Measurements from ENCODE around the gene TRUB2.
A peak's percentile ranks its signal among the peaks of the same experiment; 100 is the strongest.
"Not testable (repeated sequence)": the region's sequence is repeated elsewhere in the genome, so short reads cannot be mapped to it uniquely, and the experiment has no call there.

The TRUB2 gene

DNA sequence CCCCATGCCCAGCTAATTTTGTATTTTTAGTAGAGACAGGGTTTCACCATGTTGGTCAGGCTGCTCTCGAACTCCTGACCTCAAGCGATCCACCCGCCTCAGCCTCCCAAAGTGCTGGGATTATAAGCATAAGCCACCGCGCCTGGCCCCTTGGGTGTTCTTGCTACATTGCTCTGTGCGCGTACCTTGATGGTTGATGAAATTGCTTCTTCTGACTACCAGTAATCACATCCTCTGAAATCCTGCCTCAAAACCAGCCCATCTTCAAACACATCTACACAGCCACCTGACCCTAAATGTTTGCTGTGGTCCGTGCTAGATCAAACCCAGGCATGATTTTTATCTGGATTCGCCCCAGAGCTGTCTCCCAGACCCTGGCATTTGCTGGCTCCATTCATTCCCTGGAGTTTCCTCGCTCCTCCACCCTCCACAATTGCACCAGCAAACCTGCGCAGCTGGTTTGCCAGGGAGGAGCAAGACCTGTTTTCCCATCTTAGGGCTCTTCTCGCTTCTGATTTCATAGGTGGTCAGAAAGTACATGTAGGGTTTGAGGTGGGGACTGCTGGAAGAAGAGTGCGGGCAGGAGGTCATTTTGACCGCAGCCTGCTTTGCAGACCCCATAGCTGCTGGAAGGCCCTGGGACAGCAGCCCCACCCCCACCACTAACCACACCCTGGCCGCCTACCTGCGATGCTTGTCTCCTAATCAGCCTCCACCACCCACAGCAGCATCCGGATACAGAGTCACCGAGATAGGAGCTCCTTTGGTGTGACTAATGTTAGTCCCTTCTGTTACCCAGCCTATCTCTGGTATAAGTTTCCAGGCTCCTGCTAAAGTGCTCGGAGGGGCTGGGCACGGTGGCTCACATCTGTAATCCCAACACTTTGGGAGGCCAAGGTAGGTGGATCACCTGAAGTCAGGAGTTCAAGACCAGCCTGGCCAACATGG lies 23.4 kb downstream of the TRUB2 start:
- no peak overlapping the region for H3K4me3 Mint-ChIP-seq
- no peak for DNase-seq (ENCODE audit: low spot score)
- peaks cover 3% of the 10 kb centered on the region for H3K4me1 Mint-ChIP-seq (ENCODE audit: low read depth)
- no peaks in the 10 kb centered on the region for H3K36me3 Mint-ChIP-seq (ENCODE audit: low read depth)
- H3K27me3 Mint-ChIP-seq (ENCODE audit: low read depth) = no peaks in the 10 kb centered on the region
- no peak overlapping the region for H3K27ac Mint-ChIP-seq
- no peaks in the 10 kb centered on the region for H3K9me3 Mint-ChIP-seq

DNA sequence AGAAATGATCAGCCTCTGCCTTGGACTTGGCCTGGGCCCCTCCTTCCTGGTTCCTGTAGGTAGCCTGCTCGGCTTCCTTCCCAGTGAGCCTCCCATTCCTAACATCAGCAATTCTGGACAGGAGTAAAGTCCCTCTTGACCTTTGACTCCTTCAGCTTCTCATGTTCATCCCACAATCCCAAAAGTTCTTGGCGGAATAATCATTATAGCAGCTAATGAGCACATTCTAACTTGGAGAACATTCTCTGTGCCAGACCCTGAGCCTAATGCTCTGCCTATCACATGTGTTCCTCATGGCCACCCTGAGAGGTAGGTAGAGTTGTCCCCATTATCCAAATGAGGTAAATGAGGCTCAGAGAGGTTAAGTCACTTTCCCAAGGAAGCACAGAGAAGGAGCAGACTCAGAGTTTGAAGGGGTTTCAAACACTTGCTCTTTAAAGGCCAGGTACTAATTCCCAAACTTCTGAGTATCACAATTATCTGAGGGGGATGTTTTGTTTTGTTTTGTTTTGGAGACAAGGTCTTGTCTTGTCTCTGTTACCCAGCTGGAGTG lies 24.9 kb downstream of the TRUB2 start:
- Mint-ChIP-seq H3K27me3 (ENCODE audit: low read depth) (no peaks in the 10 kb centered on the region), H3K4me1 (ENCODE audit: low read depth) (peaks cover 3% of the 10 kb centered on the region), H3K9me3 (no peaks in the 10 kb centered on the region), H3K4me3 (no peak overlapping the region), H3K36me3 (ENCODE audit: low read depth) (no peaks in the 10 kb centered on the region), H3K27ac (peak overlapping the region; percentile 31)
- no peak for DNase-seq (ENCODE audit: low spot score)

DNA sequence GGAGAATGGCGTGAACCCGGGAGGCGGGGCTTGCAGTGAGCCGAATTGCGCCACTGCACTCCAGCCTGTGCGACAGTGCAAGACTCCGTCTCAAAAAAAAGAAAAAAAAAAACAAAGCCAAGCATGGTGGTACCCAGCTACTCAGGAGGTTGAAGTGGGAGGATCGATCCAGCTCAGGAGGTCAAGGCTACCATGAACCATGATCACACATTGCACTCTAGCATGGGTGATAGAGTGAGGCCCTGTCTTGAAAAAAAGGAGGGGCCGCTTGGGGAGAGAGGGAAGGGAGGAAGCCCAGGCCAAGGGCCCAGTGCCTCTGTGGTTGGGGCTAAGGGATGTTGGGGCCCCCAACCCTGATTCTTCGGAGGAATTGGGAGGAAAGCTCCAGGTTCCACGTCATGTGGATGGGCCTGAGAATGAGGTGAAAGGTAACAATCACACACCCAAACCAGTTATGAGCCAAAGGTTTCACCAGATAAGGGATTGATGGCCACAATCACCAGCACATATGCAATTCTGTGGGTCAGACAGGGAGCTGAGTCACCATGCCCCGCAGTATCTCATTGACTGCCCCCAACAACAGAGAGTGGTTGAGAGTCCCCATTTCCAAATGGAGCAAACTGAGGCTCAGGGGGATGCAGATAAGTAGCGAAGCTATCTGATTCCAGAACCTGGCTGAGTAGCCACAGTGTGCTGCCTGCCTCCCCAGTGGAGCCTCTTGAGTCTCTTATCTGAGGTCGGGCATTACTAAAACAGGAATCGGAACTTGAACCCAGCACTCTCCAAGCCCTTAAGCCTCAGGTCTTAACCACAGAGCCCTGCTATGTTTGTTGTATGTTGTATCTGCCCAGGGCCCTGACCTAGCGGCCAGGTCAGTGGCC lies 25.7 kb downstream of the TRUB2 start:
- no peaks in the 10 kb centered on the region for H3K9me3 Mint-ChIP-seq
- no peak overlapping the region for H3K27ac Mint-ChIP-seq
- no peaks in the 10 kb centered on the region for H3K27me3 Mint-ChIP-seq (ENCODE audit: low read depth)
- peaks cover 3% of the 10 kb centered on the region for H3K4me1 Mint-ChIP-seq (ENCODE audit: low read depth)
- no peak for DNase-seq (ENCODE audit: low spot score)
- no peaks in the 10 kb centered on the region for H3K36me3 Mint-ChIP-seq (ENCODE audit: low read depth)
- no peak overlapping the region for H3K4me3 Mint-ChIP-seq

DNA sequence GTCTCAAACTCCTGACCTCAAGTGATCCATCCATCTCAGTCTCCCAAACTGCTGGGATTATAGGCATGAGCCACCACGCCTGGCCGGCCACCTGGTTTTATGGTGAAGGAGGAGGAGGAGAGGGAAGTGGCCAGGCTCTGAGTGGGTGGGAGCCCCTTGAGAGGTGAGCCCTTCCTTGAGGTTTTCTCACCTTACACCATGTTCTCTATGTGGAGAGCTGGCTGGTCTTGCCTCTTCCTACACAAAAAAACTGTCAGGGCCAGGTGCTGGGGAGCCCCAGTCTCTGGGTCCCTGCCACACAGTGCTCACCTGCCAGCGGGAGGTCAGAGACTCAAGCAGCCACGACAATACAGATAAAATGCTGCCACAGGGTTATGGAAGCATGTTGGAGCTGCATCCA lies 28.1 kb downstream of the TRUB2 start:
- Mint-ChIP-seq H3K9me3 (no peaks in the 10 kb centered on the region), H3K36me3 (ENCODE audit: low read depth) (no peaks in the 10 kb centered on the region), H3K4me1 (ENCODE audit: low read depth) (peaks cover 3% of the 10 kb centered on the region), H3K27me3 (ENCODE audit: low read depth) (no peaks in the 10 kb centered on the region), H3K4me3 (no peak overlapping the region), H3K27ac (no peak overlapping the region)
- DNase-seq (ENCODE audit: low spot score) = no peak

DNA sequence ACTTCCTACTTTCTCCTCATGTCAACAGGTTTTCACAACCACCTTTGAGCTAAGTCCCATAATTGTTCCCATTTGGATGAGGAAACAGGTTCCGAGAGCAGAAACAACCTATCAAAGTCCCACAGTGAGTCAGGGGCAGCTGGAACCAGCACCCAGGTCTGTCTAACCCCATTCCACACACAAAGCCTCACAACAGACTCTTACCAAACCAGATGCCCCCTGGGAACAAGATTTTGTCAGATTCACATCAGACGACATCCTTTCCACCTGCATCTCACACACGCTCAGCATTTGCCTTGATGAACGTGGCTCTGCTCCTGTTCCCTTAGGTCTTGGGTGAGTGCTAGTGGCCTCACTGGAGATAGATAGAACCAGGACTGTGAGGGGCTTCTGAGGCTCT lies 29.2 kb downstream of the TRUB2 start:
- Mint-ChIP-seq H3K4me1 (ENCODE audit: low read depth) (peaks cover 3% of the 10 kb centered on the region), H3K27me3 (ENCODE audit: low read depth) (no peaks in the 10 kb centered on the region), H3K9me3 (no peaks in the 10 kb centered on the region), H3K36me3 (ENCODE audit: low read depth) (peaks cover 2% of the 10 kb centered on the region), H3K4me3 (no peak overlapping the region), H3K27ac (no peak overlapping the region)
- no peak for DNase-seq (ENCODE audit: low spot score)

DNA sequence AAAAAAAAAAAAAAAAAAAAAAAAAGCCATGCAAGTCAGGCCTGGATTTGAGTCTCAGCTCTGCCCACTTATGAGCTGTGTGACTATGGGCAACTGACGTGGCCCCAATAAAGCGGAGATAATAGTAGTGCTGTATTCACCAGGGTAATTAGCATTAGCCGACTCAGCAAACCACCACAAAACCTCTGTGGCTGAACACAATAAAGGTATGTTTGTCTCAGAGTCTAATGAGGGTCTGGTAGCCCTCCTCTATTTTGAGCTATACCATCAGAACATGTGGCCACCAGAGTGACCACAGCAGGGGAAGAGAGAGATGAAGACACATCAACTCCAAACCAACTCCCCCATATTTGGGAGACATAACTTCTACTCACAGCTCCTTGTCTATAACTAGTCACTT lies 30.2 kb downstream of the TRUB2 start:
- no peak overlapping the region for H3K4me3 Mint-ChIP-seq
- no peaks in the 10 kb centered on the region for H3K27me3 Mint-ChIP-seq (ENCODE audit: low read depth)
- no peaks in the 10 kb centered on the region for H3K9me3 Mint-ChIP-seq
- DNase-seq (ENCODE audit: low spot score) = no peak
- H3K36me3 Mint-ChIP-seq (ENCODE audit: low read depth) = peaks cover 2% of the 10 kb centered on the region
- H3K4me1 Mint-ChIP-seq (ENCODE audit: low read depth) = peaks cover 3% of the 10 kb centered on the region
- H3K27ac Mint-ChIP-seq = no peak overlapping the region

DNA sequence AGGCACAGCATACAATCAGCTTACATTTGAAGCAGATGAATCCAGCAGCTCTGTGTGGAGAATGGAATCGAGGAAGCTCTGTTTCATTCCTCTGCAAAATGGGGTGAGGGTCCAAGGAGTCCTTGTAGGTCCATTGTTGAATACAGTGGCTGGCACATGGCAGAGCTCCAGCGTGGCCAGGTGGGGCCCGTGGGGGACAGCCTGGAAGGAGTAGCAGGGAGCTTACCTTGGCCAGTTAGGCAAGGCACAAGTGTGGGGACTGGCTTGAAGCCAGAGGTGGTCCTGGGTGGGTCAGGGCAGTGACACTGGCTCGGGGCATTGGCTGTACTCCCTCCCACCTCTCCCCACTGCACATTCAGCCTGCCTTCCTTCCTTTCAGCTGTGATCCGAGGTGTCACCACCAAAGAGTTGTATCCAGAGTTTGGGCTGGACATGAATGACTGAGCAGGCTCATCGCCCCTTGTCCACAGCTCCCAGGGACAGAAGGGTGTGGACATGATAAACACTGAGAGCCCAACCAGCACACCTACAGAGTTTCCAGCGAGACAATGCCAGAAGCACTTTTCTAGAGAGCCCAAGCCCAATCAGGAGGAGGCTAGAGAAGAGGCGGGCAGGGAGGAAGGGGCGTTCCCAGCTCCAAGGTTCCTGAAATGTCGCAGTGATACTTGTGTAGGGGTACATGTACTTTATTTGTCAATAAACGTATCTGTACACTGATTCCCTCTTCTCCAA lies 33.8 kb downstream of the TRUB2 start:
- no peak for DNase-seq (ENCODE audit: low spot score)
- Mint-ChIP-seq H3K36me3 (ENCODE audit: low read depth) (peaks cover 2% of the 10 kb centered on the region), H3K4me3 (no peak overlapping the region), H3K27me3 (ENCODE audit: low read depth) (no peaks in the 10 kb centered on the region), H3K27ac (no peak overlapping the region), H3K4me1 (ENCODE audit: low read depth) (no peaks in the 10 kb centered on the region), H3K9me3 (no peaks in the 10 kb centered on the region)

DNA sequence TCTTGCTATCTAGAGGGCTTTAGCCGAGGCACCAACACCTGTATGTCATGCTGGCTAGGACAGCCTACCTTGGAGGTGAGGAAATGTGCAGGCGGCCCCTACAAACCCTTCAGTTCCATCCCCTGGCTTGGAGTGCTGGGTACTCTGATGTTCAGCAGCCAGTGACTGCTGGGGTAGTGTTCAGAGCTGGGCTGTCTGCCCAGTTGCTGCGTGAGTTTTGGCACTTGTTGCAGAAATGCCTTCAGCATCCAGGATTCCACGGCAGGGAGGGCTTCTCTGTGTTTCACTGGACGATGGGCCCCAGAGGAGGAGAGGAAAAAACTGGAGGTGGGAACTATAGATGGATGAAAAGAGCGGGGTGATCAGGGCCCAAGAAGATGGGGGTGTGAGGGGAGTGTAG lies 35.8 kb downstream of the TRUB2 start:
- no peak overlapping the region for H3K27ac Mint-ChIP-seq
- H3K36me3 Mint-ChIP-seq (ENCODE audit: low read depth) = peaks cover 2% of the 10 kb centered on the region
- no peak for DNase-seq (ENCODE audit: low spot score)
- no peaks in the 10 kb centered on the region for H3K9me3 Mint-ChIP-seq
- H3K4me3 Mint-ChIP-seq = no peak overlapping the region
- H3K4me1 Mint-ChIP-seq (ENCODE audit: low read depth) = no peaks in the 10 kb centered on the region
- H3K27me3 Mint-ChIP-seq (ENCODE audit: low read depth) = no peaks in the 10 kb centered on the region

DNA sequence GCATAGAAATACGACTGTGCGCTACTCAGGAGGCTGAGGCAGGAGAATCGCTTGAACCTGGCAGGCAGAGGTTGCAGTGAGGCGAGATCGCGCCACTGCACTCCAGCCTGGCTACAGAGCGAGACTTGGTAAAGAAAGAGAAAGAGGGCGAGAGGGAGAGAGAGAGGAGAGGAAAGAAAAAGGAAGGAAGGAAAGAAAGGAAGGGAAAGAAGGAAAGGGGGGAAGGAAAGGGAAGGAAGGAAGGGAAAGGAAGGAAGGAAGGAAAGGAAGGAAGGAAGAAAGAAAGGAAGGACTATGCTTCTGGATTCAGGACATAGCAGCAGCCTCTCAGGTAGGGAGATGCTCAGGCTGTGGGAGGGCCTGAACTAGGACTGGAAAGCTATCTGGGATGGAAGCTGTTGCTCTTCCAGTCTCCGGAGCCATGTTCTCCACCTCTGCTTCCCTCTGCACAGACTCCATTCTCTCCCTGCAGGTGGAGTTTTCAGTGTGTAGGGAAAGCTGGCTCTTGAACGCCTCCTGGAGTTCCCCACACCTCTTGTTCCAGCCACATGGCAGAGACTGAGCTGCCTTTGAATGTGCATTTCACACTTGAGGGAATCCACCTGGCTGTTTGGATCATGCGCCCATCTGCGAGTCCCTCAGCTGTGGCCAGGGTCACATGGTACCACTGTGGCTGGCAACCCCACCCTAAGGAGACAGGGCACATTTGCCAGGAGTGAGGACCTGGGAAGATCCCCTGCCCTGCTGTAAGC lies 37.0 kb downstream of the TRUB2 start:
- peaks cover 2% of the 10 kb centered on the region for H3K4me1 Mint-ChIP-seq (ENCODE audit: low read depth)
- H3K4me3 Mint-ChIP-seq = no peak overlapping the region
- no peaks in the 10 kb centered on the region for H3K9me3 Mint-ChIP-seq
- H3K36me3 Mint-ChIP-seq (ENCODE audit: low read depth) = peaks cover 3% of the 10 kb centered on the region
- no peak for DNase-seq (ENCODE audit: low spot score)
- H3K27ac Mint-ChIP-seq = no peak overlapping the region
- no peaks in the 10 kb centered on the region for H3K27me3 Mint-ChIP-seq (ENCODE audit: low read depth)

DNA sequence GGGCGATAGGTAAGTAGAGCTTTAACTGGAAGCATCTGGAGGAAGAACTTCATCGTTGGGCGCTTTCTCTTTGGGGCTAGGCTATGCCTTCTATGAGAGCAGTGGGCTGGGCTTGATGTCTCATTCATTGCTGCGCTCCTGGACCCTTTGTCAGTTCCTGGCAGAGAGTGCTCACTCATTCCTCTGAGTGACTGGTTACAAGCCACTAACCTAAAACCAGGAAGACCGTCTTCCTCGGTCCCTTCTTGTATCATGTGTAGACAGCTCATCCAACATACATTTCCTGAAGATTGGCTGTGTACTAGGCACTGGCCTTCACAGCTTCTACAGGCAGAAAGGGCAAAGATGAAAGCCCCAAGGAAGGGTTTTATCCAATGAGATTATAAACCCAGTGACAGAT lies 39.7 kb downstream of the TRUB2 start:
- Mint-ChIP-seq H3K4me1 (ENCODE audit: low read depth) (peaks cover 13% of the 10 kb centered on the region), H3K27me3 (ENCODE audit: low read depth) (no peaks in the 10 kb centered on the region), H3K36me3 (ENCODE audit: low read depth) (peaks cover 4% of the 10 kb centered on the region), H3K9me3 (no peaks in the 10 kb centered on the region), H3K4me3 (no peak overlapping the region), H3K27ac (no peak overlapping the region)
- no peak for DNase-seq (ENCODE audit: low spot score)

DNA sequence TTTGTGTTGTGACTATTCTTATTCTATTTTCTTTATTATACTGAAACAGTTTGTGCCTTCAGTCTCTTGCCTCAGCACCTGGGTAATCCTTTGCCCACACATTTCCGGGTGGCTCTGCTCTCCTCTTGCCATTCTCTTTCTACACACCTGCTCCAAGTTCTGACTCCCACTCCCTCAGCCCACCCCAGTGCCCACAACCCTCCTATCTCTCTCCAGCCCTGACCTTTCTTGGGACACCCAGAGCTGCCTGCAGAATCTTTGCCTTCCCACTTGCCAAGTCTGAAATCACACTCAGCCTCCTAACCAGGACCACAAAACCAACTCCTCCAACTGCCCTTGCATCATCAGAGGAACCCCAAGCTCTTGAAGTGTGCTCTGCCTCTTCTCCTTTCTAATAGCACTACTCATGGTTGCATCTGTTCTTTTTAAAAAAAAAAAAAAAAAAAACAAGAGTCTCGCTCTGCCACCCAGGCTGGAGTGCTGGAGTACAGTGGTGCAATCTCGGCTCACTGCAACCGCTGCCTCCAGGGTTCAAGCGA lies 42.1 kb downstream of the TRUB2 start:
- Mint-ChIP-seq H3K4me3 (no peak overlapping the region), H3K27ac (peak overlapping the region; percentile 68), H3K9me3 (no peaks in the 10 kb centered on the region), H3K4me1 (ENCODE audit: low read depth) (peaks cover 26% of the 10 kb centered on the region), H3K27me3 (ENCODE audit: low read depth) (peaks cover 2% of the 10 kb centered on the region), H3K36me3 (ENCODE audit: low read depth) (peaks cover 4% of the 10 kb centered on the region)
- no peak for DNase-seq (ENCODE audit: low spot score)

DNA sequence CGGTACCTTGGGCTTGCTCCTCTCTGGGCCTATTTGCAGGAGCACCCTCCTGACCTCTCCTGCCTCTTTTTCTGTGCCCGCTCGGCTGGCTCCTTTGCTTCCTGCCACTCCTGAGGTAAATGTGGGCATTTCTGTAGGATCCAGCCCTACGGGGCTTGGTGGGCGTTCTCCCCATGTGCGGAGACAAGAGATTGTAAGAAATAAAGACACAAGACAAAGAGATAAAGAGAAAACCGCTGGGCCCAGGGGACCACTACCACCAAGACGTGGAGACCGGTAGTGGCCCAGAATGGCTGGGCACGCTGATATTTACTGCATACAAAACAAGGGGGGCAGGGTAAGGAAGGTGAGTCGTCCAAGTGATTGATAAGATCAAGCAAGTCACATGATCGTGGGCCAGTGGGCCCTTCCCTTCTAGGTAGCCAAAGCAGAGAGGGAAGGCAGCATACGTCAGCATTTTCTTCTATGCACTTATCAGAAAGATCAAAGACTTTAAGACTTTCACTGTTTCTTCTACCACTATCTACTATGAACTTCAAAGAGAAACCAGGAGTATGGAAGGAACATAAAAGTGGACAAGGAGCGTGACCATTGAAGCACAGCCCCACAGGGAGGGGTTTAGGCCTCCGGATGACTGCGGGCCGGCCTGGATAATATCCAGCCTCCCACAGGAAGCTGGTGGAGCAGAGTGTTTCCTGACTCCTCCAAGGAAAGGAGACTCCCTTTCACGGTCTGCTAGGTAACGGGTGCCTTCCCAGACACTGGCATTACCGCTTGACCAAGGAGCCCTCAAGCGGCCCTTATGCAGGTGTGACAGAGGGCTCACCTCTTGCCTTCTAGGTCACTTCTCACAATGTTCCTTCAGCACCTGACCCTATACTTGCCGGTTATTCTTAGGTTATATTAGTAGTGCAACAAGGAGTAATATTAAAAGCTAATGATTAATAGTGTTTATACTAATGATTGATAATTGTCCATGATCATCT lies 42.9 kb downstream of the TRUB2 start:
- not testable (repeated sequence) for H3K27me3 Mint-ChIP-seq (ENCODE audit: low read depth); DNase-seq (ENCODE audit: low spot score); H3K9me3 Mint-ChIP-seq; H3K4me3 Mint-ChIP-seq; H3K27ac Mint-ChIP-seq; H3K36me3 Mint-ChIP-seq (ENCODE audit: low read depth)
- H3K4me1 Mint-ChIP-seq (ENCODE audit: low read depth) = peaks cover 32% of the 10 kb centered on the region
